Naive thymus-derived CD8-positive, alpha-beta T cell (primary cell): Measurements from ENCODE around the gene SLC6A20. TPM values are rescaled to one million over a fixed set of nuclear protein-coding genes. Genes with fewer than 3 reads are reported as not detected.
A peak's percentile ranks its signal among the peaks of the same experiment; 100 is the strongest.

Experiments
- ATAC-seq, 2 donors: fragments of 150-1000 bp; cut with Tn5 transposase in 1 of 2; sonication (Bioruptor Pico), chemical (Tn5 transposase) in 1 of 2; 1 replicate in 1 of 2; 2 replicates in 1 of 2; pipeline ENCODE4 v1.10.0; 2021; ENCODE audit warnings: mild to moderate bottlenecking in 2 of 2, moderate library complexity in 2 of 2
- POLR2A ChIA-PET: fragments of 350-600 bp; sonication (Branson Sonifier 250); formaldehyde crosslinking; loops from one replicate; lab custom pipeline; 2021; ENCODE audit warnings: antibody characterized with exemption; lab: Charles Lee
- DNase-seq, 10 donors: peaks; one replicate each; pipeline versions ENCODE4 v3.0.0 to v3.0.0-alpha.2; 2020 to 2022
- H3K27ac Mint-ChIP-seq, 10 donors: one replicate each; pipeline ENCODE4 v1.8.0; 2020 to 2022; ENCODE audit warnings: mild to moderate bottlenecking in 10 of 10, mixed read lengths in 10 of 10, moderate library complexity in 4 of 10, inconsistent platforms in 1 of 10
- H3K27me3 Mint-ChIP-seq, 5 donors: one replicate each; pipeline ENCODE4 v1.8.0; 2021 to 2022; ENCODE audit warnings: mixed read lengths in 5 of 5
- H3K36me3 Mint-ChIP-seq, 3 donors: one replicate each; pipeline ENCODE4 v1.8.0; 2020 to 2022; ENCODE audit warnings: mixed read lengths in 3 of 3, mild to moderate bottlenecking in 2 of 3, inconsistent platforms in 1 of 3
- H3K4me1 Mint-ChIP-seq, 4 donors: one replicate each; pipeline ENCODE4 v1.8.0; 2021 to 2022; ENCODE audit warnings: mixed read lengths in 4 of 4
- H3K4me3 Mint-ChIP-seq, 10 donors: one replicate each; pipeline ENCODE4 v1.8.0; 2020 to 2022; ENCODE audit warnings: mild to moderate bottlenecking in 10 of 10, mixed read lengths in 10 of 10, moderate library complexity in 6 of 10, inconsistent platforms in 1 of 10
- H3K9me3 Mint-ChIP-seq, 9 donors: one replicate each; pipeline ENCODE4 v1.8.0; 2020 to 2022; ENCODE audit warnings: mixed read lengths in 9 of 9, mild to moderate bottlenecking in 3 of 9, inconsistent platforms in 1 of 9, moderate library complexity in 1 of 9
- polyA plus RNA-seq, 3 donors: library from polyadenylated mRNA; unstranded; fragments of 300-500 nt; fragmentation: Illumina TruSeq; gene quantifications; one replicate each; pipeline ENCODE4 v1.2.3, GENCODE V29; 2021
- total RNA-seq, 8 experiments: library from RNA in 2 of 8; stranded (reverse) in 2 of 8; gene quantifications; one replicate each; pipeline ENCODE4 v1.2.3 and lab custom pipeline; 2021 to 2026

SLC6A20 gene
- total and polyA plus RNA-seq, 5 experiments from 2014 or later = 0.52 TPM; not detected in 4

DNA sequence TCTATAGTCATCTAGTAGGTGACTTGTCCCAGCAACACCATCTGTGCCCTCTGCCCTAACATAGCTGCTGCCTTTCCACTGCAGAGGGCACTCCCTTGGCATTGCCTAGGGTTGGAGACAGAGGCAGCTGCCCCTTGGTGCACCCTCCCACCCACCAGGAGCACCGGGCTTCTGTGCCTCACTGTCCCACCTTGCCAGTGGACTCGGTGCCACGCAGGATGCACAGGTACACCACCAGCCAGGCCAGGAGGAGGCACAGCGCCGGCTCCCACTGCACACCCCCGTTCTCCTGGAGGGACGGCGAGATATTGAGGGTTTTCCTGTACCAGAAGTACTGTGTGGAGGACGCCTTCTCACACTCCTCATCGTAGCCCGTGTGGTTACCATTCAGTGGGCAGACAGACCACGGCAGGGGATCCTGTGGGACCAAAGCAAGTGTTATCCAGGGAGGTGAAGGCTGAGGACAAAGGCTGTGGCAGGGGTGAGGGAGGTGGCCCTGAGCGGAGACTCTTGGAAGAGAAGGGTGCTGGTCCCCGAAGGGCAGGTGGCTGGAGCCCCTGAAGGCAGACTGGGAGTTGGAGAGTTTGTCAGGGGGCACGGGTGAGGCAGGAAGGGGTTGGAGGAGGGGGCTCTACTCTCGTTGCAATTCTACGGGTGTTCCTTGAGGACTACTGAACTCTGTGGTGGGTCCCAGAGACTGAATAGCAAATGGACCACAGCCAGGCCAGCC is 20.6 kb downstream of the SLC6A20 start:
- Mint-ChIP-seq H3K36me3 (no peaks in the 10 kb centered on the region), H3K27ac (no peak overlapping the region), H3K27me3 (peaks cover 2 to 16% (median 4%) of the 10 kb centered on the region in 5 donors), H3K4me1 (peaks cover 9 to 25% (median 12%) of the 10 kb centered on the region in 4 donors), H3K4me3 (no peak overlapping the region), H3K9me3 (no peaks in the 10 kb centered on the region)
- no peak for DNase-seq
- no peak for ATAC-seq
- POLR2A ChIA-PET = no interaction called here

GRCh38 chr3:45774581-45775521 is 21.5 kb downstream of the SLC6A20 start:
- DNase-seq (no peak), ATAC-seq (no peak)
- Mint-ChIP-seq H3K4me3 (no peak overlapping the region), H3K4me1 (peaks cover 9 to 25% (median 12%) of the 10 kb centered on the region in 4 donors), H3K27me3 (peaks cover 2 to 16% (median 4%) of the 10 kb centered on the region in 5 donors), H3K36me3 (no peaks in the 10 kb centered on the region), H3K9me3 (no peaks in the 10 kb centered on the region), H3K27ac (no peak overlapping the region)
- POLR2A ChIA-PET = interaction anchor here (0.6 kb wide), 1 partner anchor 757 kb away, joined by 4 read pairs; no protein-coding TSS in a partner anchor

DNA sequence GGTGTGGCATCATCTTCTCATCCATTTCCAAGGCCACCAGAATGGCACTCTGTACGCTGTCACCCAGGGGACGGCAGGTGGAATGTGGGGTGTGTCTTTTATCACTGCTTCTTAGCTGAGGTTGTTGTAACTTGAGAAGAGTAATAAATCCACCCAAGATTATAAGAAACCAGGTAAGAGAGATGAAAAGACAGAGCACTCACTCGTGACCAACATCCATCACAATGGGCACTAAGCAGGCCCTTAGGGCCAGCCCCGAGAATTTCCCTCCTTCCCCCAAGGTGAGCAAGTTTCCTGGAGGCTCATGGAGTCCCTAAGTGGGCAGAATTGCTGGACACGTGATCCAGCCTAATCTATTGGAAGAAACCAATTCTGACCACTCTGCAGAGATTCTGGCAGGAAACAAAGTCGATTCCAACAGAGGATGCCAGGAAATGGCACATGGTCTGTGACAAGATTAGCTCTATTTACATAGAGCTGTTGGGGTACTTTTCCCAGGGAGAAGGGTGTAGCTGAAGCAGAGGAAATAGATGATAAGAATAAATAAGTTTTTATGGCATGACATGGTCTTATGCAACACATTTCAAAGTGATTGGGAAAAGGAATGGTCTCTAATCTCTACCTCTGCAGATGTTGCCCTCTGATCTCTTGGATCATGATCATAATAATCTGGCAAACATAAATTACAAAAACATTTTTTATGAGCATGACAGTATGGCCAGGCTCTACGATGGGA is 22.5 kb downstream of the SLC6A20 start:
- POLR2A ChIA-PET = no interaction called here
- ATAC-seq (no peak), DNase-seq (no peak)
- Mint-ChIP-seq H3K9me3 (no peaks in the 10 kb centered on the region), H3K27me3 (peaks cover 2 to 16% (median 4%) of the 10 kb centered on the region in 5 donors), H3K4me1 (peaks cover 9 to 25% (median 11%) of the 10 kb centered on the region in 4 donors), H3K4me3 (no peak overlapping the region), H3K36me3 (no peaks in the 10 kb centered on the region), H3K27ac (peak overlapping the region in 1 of 10 donors; percentile 49)

DNA sequence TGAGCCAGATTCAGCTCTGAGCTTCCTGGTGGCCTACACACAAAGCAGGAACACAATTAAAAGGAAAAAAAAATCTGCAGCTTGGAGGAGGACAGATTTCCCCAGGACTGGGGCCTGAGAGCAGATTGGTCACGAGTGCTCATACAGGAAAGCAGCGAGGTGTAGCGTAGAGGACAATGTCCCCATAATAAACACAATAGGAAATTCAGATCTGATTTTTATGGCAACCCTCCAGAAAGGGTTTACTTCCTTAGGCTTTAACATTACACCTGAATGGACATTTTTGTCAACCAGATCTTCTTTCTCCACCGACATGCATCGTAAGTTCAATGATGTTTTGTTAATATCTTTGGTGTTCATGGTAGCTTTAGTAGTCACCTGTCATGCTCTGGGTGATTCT is 23.3 kb downstream of the SLC6A20 start:
- H3K27ac Mint-ChIP-seq = peak overlapping the region in 3 of 10 donors; percentile 0 to 49 (median 30)
- H3K9me3 Mint-ChIP-seq = no peaks in the 10 kb centered on the region
- ATAC-seq = no peak
- POLR2A ChIA-PET = no interaction called here
- H3K4me3 Mint-ChIP-seq = peak overlapping the region in 1 of 10 donors; percentile 4
- H3K36me3 Mint-ChIP-seq = no peaks in the 10 kb centered on the region
- peaks cover 2 to 17% (median 4%) of the 10 kb centered on the region in 5 donors for H3K27me3 Mint-ChIP-seq
- H3K4me1 Mint-ChIP-seq = peaks cover 9 to 25% (median 11%) of the 10 kb centered on the region in 4 donors
- DNase-seq = no peak

- Mint-ChIP-seq H3K27me3 (peaks cover 2 to 23% (median 4%) of the 10 kb centered on the region in 5 donors), H3K36me3 (peaks cover 0 to 4% (median 3%) of the 10 kb centered on the region in 3 donors), H3K4me1 (peaks cover 9 to 25% (median 11%) of the 10 kb centered on the region in 4 donors), H3K4me3 (no peak overlapping the region), H3K27ac (peak overlapping the region in 4 of 10 donors; percentile 0 to 49 (median 32)), H3K9me3 (peaks cover 0 to 5% (median 0%) of the 10 kb centered on the region in 9 donors)
- POLR2A ChIA-PET = no interaction called here
- ATAC-seq (no peak), DNase-seq (no peak)
These were observed 23.8 kb downstream of the SLC6A20 start for GRCh38 chr3:45772341-45773035.

GRCh38 chr3:45771831-45772230 is 24.5 kb downstream of the SLC6A20 start:
- peaks cover 0 to 9% (median 5%) of the 10 kb centered on the region in 3 donors for H3K36me3 Mint-ChIP-seq
- ATAC-seq = no peak
- H3K4me1 Mint-ChIP-seq = peaks cover 9 to 25% (median 11%) of the 10 kb centered on the region in 4 donors
- no peak overlapping the region for H3K4me3 Mint-ChIP-seq
- no peak for DNase-seq
- H3K27me3 Mint-ChIP-seq = peaks cover 2 to 23% (median 6%) of the 10 kb centered on the region in 5 donors
- peak overlapping the region in 1 of 10 donors; percentile 23 for H3K27ac Mint-ChIP-seq
- POLR2A ChIA-PET = no interaction called here
- H3K9me3 Mint-ChIP-seq = peaks cover 0 to 11% (median 0%) of the 10 kb centered on the region in 9 donors

- ATAC-seq (no peak), DNase-seq (no peak)
- POLR2A ChIA-PET = no interaction called here
- peaks cover 0 to 9% (median 5%) of the 10 kb centered on the region in 3 donors for H3K36me3 Mint-ChIP-seq
- H3K27ac Mint-ChIP-seq = peak overlapping the region in 1 of 10 donors; percentile 23
- no peak overlapping the region for H3K4me3 Mint-ChIP-seq
- peaks cover 0 to 14% (median 0%) of the 10 kb centered on the region in 9 donors for H3K9me3 Mint-ChIP-seq
- peaks cover 9 to 25% (median 11%) of the 10 kb centered on the region in 4 donors for H3K4me1 Mint-ChIP-seq
- peaks cover 2 to 23% (median 6%) of the 10 kb centered on the region in 5 donors for H3K27me3 Mint-ChIP-seq
These were observed 25.1 kb downstream of the SLC6A20 start for GRCh38 chr3:45771166-45771775.

DNA sequence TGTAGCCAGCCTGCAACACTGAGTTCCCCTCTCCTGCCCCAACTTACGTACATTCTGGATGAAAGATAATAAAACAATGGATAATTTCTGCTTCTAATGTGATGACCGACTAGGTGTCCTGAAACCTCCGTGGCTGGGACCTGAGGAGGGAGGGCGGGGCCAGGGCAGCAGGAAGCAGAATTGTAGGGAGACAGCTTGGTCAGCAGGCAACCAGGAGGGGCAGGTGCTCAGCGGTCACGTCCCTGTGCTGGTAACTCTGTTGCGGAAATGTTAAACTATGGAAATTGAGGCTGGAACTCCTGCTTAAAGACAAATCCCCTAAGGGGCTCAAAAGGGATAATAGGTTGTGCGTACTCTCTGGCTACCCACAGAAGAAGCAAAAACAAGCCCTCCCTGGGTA is 30.4 kb downstream of the SLC6A20 start:
- Mint-ChIP-seq H3K4me1 (peaks cover 3 to 6% (median 3%) of the 10 kb centered on the region in 4 donors), H3K27me3 (peaks cover 0 to 13% (median 6%) of the 10 kb centered on the region in 5 donors), H3K4me3 (no peak overlapping the region), H3K27ac (no peak overlapping the region), H3K9me3 (peaks cover 0 to 14% (median 0%) of the 10 kb centered on the region in 9 donors), H3K36me3 (peaks cover 0 to 9% (median 5%) of the 10 kb centered on the region in 3 donors)
- DNase-seq = no peak
- POLR2A ChIA-PET = no interaction called here
- ATAC-seq = no peak

- peaks cover 0 to 12% (median 6%) of the 10 kb centered on the region in 5 donors for H3K27me3 Mint-ChIP-seq
- H3K4me3 Mint-ChIP-seq = no peak overlapping the region
- DNase-seq = no peak
- peaks cover 0 to 9% (median 5%) of the 10 kb centered on the region in 3 donors for H3K36me3 Mint-ChIP-seq
- ATAC-seq = no peak
- H3K9me3 Mint-ChIP-seq = peaks cover 0 to 14% (median 0%) of the 10 kb centered on the region in 9 donors
- H3K27ac Mint-ChIP-seq = no peak overlapping the region
- POLR2A ChIA-PET = no interaction called here
- H3K4me1 Mint-ChIP-seq = peaks cover 3 to 6% (median 3%) of the 10 kb centered on the region in 4 donors
These were observed 31.0 kb downstream of the SLC6A20 start for GRCh38 chr3:45765266-45765851.

DNA sequence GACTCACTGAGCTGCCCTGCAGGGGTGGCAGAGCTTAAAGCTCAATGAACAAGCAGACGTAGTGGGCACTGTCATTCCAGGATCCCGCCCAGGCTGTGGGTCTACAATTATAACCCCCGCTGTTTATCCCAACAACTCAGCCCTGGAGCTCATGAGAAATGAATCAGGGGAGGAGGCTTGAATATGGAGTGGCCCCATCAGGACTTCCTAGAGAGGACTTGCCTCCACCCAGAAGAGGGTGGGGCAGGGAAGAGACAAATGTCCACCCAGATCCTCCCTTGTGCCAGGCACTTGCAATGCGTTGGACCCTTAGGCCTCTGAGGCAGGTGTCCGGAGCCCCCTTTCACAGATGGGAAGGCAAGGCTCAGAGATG is 33.0 kb downstream of the SLC6A20 start:
- Mint-ChIP-seq H3K27ac (peak overlapping the region in 1 of 10 donors; percentile 40), H3K4me3 (no peak overlapping the region), H3K27me3 (peaks cover 0 to 15% (median 6%) of the 10 kb centered on the region in 5 donors), H3K4me1 (peaks cover 3 to 6% (median 3%) of the 10 kb centered on the region in 4 donors), H3K9me3 (peaks cover 0 to 14% (median 0%) of the 10 kb centered on the region in 9 donors), H3K36me3 (peaks cover 0 to 9% (median 5%) of the 10 kb centered on the region in 3 donors)
- ATAC-seq = no peak
- POLR2A ChIA-PET = no interaction called here
- DNase-seq = no peak
